Neural cell (in vitro differentiated cells): ENCODE results near the gene RITA1.
"Not testable (repeated sequence)": the region's sequence is repeated elsewhere in the genome, so short reads cannot be mapped to it uniquely, and the experiment has no call there.

Experiments used
- EP300 ChIP-seq: fragments of 450-650 bp; conservative IDR thresholded peaks from 2 replicates; pipeline ENCODE4 v1.6.1; 2014; ENCODE audit warnings: antibody characterized with exemption, mild to moderate bottlenecking, moderate library complexity; ENCODE audit not compliant: poor library complexity, severe bottlenecking
- EZH2 ChIP-seq: fragments of 200-600, 300-800 bp; shearing (Covaris generic), sonication (generic); IDR thresholded peaks from 2 replicates; pipeline ENCODE4 v1.6.1; 2014; ENCODE audit warnings: antibody characterized with exemption, low read length, borderline replicate concordance, mild to moderate bottlenecking; ENCODE audit not compliant: insufficient read depth, poor library complexity, severe bottlenecking
- MXI1 ChIP-seq: fragments of 450-650 bp; conservative IDR thresholded peaks from 2 replicates; pipeline ENCODE4 v1.6.1; 2014; ENCODE audit warnings: antibody characterized with exemption, mild to moderate bottlenecking; ENCODE audit not compliant: poor library complexity, severe bottlenecking
- POLR2AphosphoS5 ChIP-seq: IDR thresholded peaks from 2 replicates; pipeline ENCODE4 v1.6.1; 2012
- RAD21 ChIP-seq: fragments of 450-650 bp; conservative IDR thresholded peaks from 2 replicates; pipeline ENCODE4 v1.6.1; 2014; ENCODE audit warnings: antibody characterized with exemption, mild to moderate bottlenecking, moderate library complexity
- SMC3 ChIP-seq: fragments of 450-650 bp; conservative IDR thresholded peaks from 2 replicates; pipeline ENCODE4 v1.6.1; 2014; ENCODE audit warnings: antibody characterized with exemption, mild to moderate bottlenecking, moderate library complexity; ENCODE audit not compliant: poor library complexity
- TAF1 ChIP-seq: IDR thresholded peaks from 2 replicates; pipeline ENCODE4 v1.6.1; 2012; ENCODE audit warnings: low read depth
- TF ChIP-seq, protein P1 (sequence below): fragments of 450-650 bp; IDR thresholded peaks from 2 replicates; pipeline ENCODE4 v1.5.1; 2014; ENCODE audit warnings: antibody characterized with exemption, mild to moderate bottlenecking, moderate library complexity; ENCODE audit not compliant: poor library complexity, severe bottlenecking
- TF ChIP-seq, protein P2 (sequence below): IDR thresholded peaks from 2 replicates; pipeline ENCODE4 v1.6.1; 2012; ENCODE audit warnings: borderline replicate concordance

DNA sequence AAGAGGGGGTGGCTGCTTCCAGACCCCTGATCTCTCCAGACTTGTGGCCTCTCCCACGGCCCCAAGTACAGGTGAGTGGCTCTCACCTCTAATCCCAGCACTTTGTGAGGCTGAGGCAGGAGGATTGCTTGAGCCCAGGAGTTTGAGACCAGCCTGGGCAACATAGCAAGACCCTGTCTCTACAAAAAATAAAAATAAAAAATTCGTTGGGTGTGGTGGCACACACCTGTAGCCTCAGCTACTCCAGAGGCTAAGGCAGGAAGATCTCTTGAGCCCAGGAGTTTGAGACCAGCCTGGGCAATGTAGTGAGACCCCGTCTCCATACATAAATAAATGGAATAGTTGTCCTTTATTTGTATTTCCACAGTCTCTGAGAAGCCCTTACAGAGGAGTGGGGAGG is 43.8 kb upstream of the RITA1 start:
- TF ChIP-seq, protein P1, sequence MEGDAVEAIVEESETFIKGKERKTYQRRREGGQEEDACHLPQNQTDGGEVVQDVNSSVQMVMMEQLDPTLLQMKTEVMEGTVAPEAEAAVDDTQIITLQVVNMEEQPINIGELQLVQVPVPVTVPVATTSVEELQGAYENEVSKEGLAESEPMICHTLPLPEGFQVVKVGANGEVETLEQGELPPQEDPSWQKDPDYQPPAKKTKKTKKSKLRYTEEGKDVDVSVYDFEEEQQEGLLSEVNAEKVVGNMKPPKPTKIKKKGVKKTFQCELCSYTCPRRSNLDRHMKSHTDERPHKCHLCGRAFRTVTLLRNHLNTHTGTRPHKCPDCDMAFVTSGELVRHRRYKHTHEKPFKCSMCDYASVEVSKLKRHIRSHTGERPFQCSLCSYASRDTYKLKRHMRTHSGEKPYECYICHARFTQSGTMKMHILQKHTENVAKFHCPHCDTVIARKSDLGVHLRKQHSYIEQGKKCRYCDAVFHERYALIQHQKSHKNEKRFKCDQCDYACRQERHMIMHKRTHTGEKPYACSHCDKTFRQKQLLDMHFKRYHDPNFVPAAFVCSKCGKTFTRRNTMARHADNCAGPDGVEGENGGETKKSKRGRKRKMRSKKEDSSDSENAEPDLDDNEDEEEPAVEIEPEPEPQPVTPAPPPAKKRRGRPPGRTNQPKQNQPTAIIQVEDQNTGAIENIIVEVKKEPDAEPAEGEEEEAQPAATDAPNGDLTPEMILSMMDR = not testable (repeated sequence)
- TF ChIP-seq EZH2, POLR2AphosphoS5, EP300, SMC3, RAD21, TAF1, MXI1: not testable (repeated sequence)
- TF ChIP-seq, protein P2, sequence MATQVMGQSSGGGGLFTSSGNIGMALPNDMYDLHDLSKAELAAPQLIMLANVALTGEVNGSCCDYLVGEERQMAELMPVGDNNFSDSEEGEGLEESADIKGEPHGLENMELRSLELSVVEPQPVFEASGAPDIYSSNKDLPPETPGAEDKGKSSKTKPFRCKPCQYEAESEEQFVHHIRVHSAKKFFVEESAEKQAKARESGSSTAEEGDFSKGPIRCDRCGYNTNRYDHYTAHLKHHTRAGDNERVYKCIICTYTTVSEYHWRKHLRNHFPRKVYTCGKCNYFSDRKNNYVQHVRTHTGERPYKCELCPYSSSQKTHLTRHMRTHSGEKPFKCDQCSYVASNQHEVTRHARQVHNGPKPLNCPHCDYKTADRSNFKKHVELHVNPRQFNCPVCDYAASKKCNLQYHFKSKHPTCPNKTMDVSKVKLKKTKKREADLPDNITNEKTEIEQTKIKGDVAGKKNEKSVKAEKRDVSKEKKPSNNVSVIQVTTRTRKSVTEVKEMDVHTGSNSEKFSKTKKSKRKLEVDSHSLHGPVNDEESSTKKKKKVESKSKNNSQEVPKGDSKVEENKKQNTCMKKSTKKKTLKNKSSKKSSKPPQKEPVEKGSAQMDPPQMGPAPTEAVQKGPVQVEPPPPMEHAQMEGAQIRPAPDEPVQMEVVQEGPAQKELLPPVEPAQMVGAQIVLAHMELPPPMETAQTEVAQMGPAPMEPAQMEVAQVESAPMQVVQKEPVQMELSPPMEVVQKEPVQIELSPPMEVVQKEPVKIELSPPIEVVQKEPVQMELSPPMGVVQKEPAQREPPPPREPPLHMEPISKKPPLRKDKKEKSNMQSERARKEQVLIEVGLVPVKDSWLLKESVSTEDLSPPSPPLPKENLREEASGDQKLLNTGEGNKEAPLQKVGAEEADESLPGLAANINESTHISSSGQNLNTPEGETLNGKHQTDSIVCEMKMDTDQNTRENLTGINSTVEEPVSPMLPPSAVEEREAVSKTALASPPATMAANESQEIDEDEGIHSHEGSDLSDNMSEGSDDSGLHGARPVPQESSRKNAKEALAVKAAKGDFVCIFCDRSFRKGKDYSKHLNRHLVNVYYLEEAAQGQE = not testable (repeated sequence)
